ENCODE results near the gene SPESP1. TPM values are rescaled to one million over a fixed set of nuclear protein-coding genes. Genes with fewer than 3 reads are reported as not detected.
"Not testable (repeated sequence)": the region's sequence is repeated elsewhere in the genome, so short reads cannot be mapped to it uniquely, and the experiment has no call there.

SPESP1 gene
- total and polyA plus RNA-seq, 8 donors = 1.6 to 19.8 (median 2.6) TPM; not detected in 1

- WGBS, 5 donors = 27 to 50% (median 43%) methylated on average over 4 of the region's 4 CpGs
- DNase-seq = no peak
- H3K4me1 ChIP-seq = peaks cover 0 to 8% (median 4%) of the 10 kb centered on the region in 4 donors
- H3K27ac ChIP-seq = no peak overlapping the region
- peaks cover 0 to 4% (median 0%) of the 10 kb centered on the region in 3 donors for H3K27me3 ChIP-seq
- H3K36me3 ChIP-seq = no peaks in the 10 kb centered on the region
- TF ChIP-seq CTCF (IDR thresholded peaks at IDR 0.05) (no peak), EP300 (IDR thresholded peaks at IDR 0.05) (no peak), POLR2A (IDR thresholded peaks at IDR 0.05) (no peak), POLR2AphosphoS5 (IDR thresholded peaks at IDR 0.05) (no peak)
- H3K9me3 ChIP-seq = peaks cover 0 to 35% (median 22%) of the 10 kb centered on the region in 4 donors
- no peak overlapping the region for H3K4me3 ChIP-seq
- intact Hi-C loops (cut with DNase I; ENCODE audit: low total_unique reads) = no loop called here
These were observed 42.1 kb downstream of the SPESP1 start for GRCh38 chr15:68972201-68973065.

GRCh38 chr15:68975651-68976160 lies 45.4 kb downstream of the SPESP1 start:
- peaks cover 0 to 14% (median 5%) of the 10 kb centered on the region in 4 donors for H3K9me3 ChIP-seq
- WGBS, 5 donors = 96 to 98% (median 97%) methylated on average over 5 to 26 of the region's 26 CpGs
- H3K36me3 ChIP-seq; intact Hi-C loops (cut with DNase I; ENCODE audit: low total_unique reads); H3K4me1 ChIP-seq; DNase-seq; H3K27me3 ChIP-seq; H3K4me3 ChIP-seq; H3K27ac ChIP-seq: not testable (repeated sequence)

GRCh38 chr15:68977426-68977825 lies 47.1 kb downstream of the SPESP1 start:
- WGBS, 5 donors = 84 to 95% (median 93%) methylated on average over 10 of the region's 10 CpGs
- DNase-seq; H3K4me3 ChIP-seq; H3K27ac ChIP-seq; H3K36me3 ChIP-seq; H3K4me1 ChIP-seq; H3K27me3 ChIP-seq; intact Hi-C loops (cut with DNase I; ENCODE audit: low total_unique reads): not testable (repeated sequence)
- peaks cover 0 to 14% (median 5%) of the 10 kb centered on the region in 4 donors for H3K9me3 ChIP-seq

- DNase-seq = no peak
- H3K4me1 ChIP-seq = peaks cover 0 to 6% (median 0%) of the 10 kb centered on the region in 4 donors
- intact Hi-C loops (cut with DNase I; ENCODE audit: low total_unique reads) = no loop called here
- TF ChIP-seq EP300 (IDR thresholded peaks at IDR 0.05) (no peak), POLR2AphosphoS5 (IDR thresholded peaks at IDR 0.05) (no peak), POLR2A (IDR thresholded peaks at IDR 0.05) (no peak), CTCF (IDR thresholded peaks at IDR 0.05) (no peak)
- no peak overlapping the region for H3K27ac ChIP-seq
- WGBS, 5 donors = 63 to 80% (median 75%) methylated on average over 3 of the region's 3 CpGs
- peaks cover 0 to 4% (median 0%) of the 10 kb centered on the region in 3 donors for H3K27me3 ChIP-seq
- H3K4me3 ChIP-seq = no peak overlapping the region
- H3K36me3 ChIP-seq = no peaks in the 10 kb centered on the region
- H3K9me3 ChIP-seq = peaks cover 0 to 14% (median 5%) of the 10 kb centered on the region in 4 donors
These were observed 48.7 kb downstream of the SPESP1 start for GRCh38 chr15:68979006-68979405.

- no peaks in the 10 kb centered on the region for H3K36me3 ChIP-seq
- H3K4me3 ChIP-seq = no peak overlapping the region
- no peak for TF ChIP-seq POLR2A (IDR thresholded peaks at IDR 0.05)
- TF ChIP-seq EP300 (IDR thresholded peaks at IDR 0.05) = no peak
- TF ChIP-seq POLR2AphosphoS5 (IDR thresholded peaks at IDR 0.05) = no peak
- no peak for TF ChIP-seq CTCF (IDR thresholded peaks at IDR 0.05)
- H3K4me1 ChIP-seq = peaks cover 0 to 8% (median 0%) of the 10 kb centered on the region in 4 donors
- no peak overlapping the region for H3K27ac ChIP-seq
- intact Hi-C loops (cut with DNase I; ENCODE audit: low total_unique reads) = no loop called here
- peaks cover 0 to 14% (median 5%) of the 10 kb centered on the region in 4 donors for H3K9me3 ChIP-seq
- DNase-seq = no peak
- H3K27me3 ChIP-seq = peaks cover 0 to 4% (median 0%) of the 10 kb centered on the region in 3 donors
- whole genome bisulfite sequencing, 5 donors = 81 to 97% (median 90%) methylated on average over 1 of the region's 1 CpG
These were observed 49.5 kb downstream of the SPESP1 start for GRCh38 chr15:68979816-68980215.
